Coronary artery (tissue), 2 donors: ENCODE measurements around the gene WFS1.

ENCODE experiments used
- DNase-seq: peaks from one replicate; pipeline ENCODE4 v3.0.0-alpha.2; 2017; ENCODE audit warnings: low spot score
- H3K27ac ChIP-seq, 2 donors: fragments of 200-600 bp; sonication (generic); one replicate each; pipeline ENCODE4 v1.5.1; 2016 to 2019
- H3K4me3 ChIP-seq: fragments of 200-600 bp; sonication (generic); 2 replicates; pipeline ENCODE4 v1.5.1; 2016; ENCODE audit warnings: mild to moderate bottlenecking, moderate library complexity
- TF ChIP-seq, protein P1 (sequence below): fragments of 200-600 bp; sonication (generic); IDR thresholded peaks from one replicate; pipeline ENCODE4 v1.5.1; 2019; ENCODE audit warnings: antibody characterized with exemption

Gene WFS1

DNA sequence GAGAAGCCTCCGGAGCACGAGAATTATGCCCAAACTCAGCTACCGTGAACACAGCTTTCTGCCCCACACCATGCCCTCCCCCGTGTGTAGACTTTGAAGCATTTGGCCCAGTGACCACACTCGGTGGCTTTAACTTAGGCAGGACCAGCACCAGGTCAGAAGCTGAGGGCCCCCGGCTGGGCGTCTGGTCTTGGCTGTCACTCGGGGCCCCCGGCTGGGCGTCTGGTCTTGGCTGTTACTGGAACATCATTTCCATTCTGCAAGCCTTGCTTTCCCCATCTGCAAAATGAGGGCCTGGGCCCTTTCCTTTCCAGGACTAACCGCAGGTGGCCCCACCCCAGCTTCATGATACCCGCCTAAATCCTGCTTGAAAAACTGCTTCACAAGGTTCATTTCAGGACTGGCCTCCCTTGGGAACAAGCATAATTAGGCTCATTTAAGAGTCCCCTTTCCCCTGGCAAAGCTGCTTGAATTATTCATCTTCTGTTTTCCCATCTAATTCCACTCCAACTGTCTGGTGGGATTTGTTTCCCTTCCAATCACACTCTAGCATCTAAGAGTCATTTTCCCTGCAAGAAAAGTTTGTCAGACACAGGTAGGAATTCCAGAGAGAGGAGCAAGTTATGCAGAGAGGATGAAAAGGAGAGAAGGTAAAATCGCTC is 82.5 kb downstream of the WFS1 start:
- TF ChIP-seq, protein P1, sequence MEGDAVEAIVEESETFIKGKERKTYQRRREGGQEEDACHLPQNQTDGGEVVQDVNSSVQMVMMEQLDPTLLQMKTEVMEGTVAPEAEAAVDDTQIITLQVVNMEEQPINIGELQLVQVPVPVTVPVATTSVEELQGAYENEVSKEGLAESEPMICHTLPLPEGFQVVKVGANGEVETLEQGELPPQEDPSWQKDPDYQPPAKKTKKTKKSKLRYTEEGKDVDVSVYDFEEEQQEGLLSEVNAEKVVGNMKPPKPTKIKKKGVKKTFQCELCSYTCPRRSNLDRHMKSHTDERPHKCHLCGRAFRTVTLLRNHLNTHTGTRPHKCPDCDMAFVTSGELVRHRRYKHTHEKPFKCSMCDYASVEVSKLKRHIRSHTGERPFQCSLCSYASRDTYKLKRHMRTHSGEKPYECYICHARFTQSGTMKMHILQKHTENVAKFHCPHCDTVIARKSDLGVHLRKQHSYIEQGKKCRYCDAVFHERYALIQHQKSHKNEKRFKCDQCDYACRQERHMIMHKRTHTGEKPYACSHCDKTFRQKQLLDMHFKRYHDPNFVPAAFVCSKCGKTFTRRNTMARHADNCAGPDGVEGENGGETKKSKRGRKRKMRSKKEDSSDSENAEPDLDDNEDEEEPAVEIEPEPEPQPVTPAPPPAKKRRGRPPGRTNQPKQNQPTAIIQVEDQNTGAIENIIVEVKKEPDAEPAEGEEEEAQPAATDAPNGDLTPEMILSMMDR: no peak
- Histone ChIP-seq H3K27ac (no peak overlapping the region), H3K4me3 (no peak overlapping the region)
- no peak for DNase-seq
